Activated B cell treated with CpG ODN at 0.5 μM for 24 hours (primary cell): ENCODE data around the gene CA10. TPM values are rescaled to one million over a fixed set of nuclear protein-coding genes. Genes with fewer than 3 reads are reported as not detected.

Experiments
- ATAC-seq: fragments of 200-7000 bp; cut with Tn5 transposase; one replicate; pipeline ENCODE4 v1.10.0; 2021; ENCODE audit warnings: low read depth, mild to moderate bottlenecking, moderate library complexity
- CTCF ChIA-PET: fragments of 350-600 bp; sonication (Branson Sonifier 250); formaldehyde crosslinking; loops from one replicate; lab custom pipeline; 2021; ENCODE audit warnings: antibody characterized with exemption; lab: Charles Lee
- POLR2A ChIA-PET: fragments of 350-600 bp; sonication (Branson Sonifier 250); formaldehyde crosslinking; loops from one replicate; lab custom pipeline; 2021; ENCODE audit warnings: antibody characterized with exemption; lab: Charles Lee
- DNase-seq: peaks from one replicate; pipeline ENCODE4 v3.0.0; 2022
- H3K27ac Mint-ChIP-seq: one replicate; pipeline ENCODE4 v1.8.0; 2020; ENCODE audit warnings: mixed read lengths
- H3K27me3 Mint-ChIP-seq: one replicate; pipeline ENCODE4 v1.8.0; 2021; ENCODE audit warnings: mixed read lengths
- H3K36me3 Mint-ChIP-seq: one replicate; pipeline ENCODE4 v1.8.0; 2021; ENCODE audit warnings: low read depth, mixed read lengths
- H3K4me1 Mint-ChIP-seq: one replicate; pipeline ENCODE4 v1.8.0; 2021; ENCODE audit warnings: mixed read lengths
- H3K4me3 Mint-ChIP-seq: one replicate; pipeline ENCODE4 v1.8.0; 2020; ENCODE audit warnings: mild to moderate bottlenecking, mixed read lengths
- H3K9me3 Mint-ChIP-seq: one replicate; pipeline ENCODE4 v1.8.0; 2020; ENCODE audit warnings: mixed read lengths
- intact Hi-C: fragments of 100-400 bp; cut with micrococcal nuclease; formaldehyde crosslinking; loops from one replicate; pipeline ENCODE4 v1.15.1; 2024
- total RNA-seq: library from RNA; stranded (reverse); gene quantifications from 2 replicates; pipeline ENCODE4 v1.2.3, GENCODE V29; 2022
- TF ChIP-seq, protein P1 (sequence below): fragments of 200-600 bp; IDR thresholded peaks from one replicate; pipeline ENCODE4 v1.8.0; 2022; ENCODE audit warnings: antibody characterized with exemption, mild to moderate bottlenecking

Gene CA10
- total RNA-seq, 1 donor from 2014 or later, result not detected

DNA sequence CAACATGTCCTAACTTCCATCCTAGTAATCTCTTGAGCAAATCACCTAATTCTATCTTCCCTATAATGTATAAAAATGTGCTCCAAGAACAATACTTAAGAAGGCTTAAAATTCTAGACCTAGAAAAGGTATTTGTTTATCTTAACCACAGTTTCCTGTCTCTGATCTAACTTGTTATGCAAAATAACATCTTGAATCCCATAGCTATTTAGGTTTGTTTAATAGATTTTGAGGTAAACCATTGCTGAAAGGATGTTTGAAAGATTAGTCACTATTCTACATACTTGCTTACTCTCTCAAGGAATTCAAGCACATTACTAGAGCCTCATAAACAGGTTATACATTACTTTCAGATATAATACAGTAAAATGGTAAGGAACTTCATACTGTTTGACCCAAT is 13.0 kb downstream of the CA10 start:
- H3K4me1 Mint-ChIP-seq, result no peaks in the 10 kb centered on the region
- intact Hi-C loops, result no loop called here

DNA sequence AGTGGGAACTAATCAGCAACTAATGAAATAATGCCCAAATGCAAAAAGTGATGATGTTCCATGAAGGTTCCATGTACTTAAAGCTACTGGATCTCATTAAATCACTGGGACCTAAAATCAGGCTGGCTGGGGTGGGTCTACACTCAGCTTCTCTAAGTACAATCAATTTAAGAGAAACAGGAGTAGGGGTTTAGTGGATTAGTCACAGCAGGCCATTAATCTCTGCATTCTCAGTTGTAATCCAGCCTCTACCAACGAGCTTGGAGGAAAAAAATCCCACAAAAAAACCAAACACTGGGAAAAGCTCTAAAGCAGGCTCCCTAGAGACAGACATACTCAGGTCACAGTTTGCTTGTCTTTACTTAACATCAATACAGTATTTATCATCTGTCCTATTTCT is 15.0 kb downstream of the CA10 start:
- Mint-ChIP-seq H3K27me3 (no peaks in the 10 kb centered on the region), H3K4me3 (no peak overlapping the region), H3K27ac (no peak overlapping the region), H3K4me1 (no peaks in the 10 kb centered on the region), H3K9me3 (peaks cover 2% of the 10 kb centered on the region), H3K36me3 (no peaks in the 10 kb centered on the region)
- ATAC-seq (no peak), DNase-seq (no peak)
- intact Hi-C loops, result no loop called here
- TF ChIP-seq, protein P1, sequence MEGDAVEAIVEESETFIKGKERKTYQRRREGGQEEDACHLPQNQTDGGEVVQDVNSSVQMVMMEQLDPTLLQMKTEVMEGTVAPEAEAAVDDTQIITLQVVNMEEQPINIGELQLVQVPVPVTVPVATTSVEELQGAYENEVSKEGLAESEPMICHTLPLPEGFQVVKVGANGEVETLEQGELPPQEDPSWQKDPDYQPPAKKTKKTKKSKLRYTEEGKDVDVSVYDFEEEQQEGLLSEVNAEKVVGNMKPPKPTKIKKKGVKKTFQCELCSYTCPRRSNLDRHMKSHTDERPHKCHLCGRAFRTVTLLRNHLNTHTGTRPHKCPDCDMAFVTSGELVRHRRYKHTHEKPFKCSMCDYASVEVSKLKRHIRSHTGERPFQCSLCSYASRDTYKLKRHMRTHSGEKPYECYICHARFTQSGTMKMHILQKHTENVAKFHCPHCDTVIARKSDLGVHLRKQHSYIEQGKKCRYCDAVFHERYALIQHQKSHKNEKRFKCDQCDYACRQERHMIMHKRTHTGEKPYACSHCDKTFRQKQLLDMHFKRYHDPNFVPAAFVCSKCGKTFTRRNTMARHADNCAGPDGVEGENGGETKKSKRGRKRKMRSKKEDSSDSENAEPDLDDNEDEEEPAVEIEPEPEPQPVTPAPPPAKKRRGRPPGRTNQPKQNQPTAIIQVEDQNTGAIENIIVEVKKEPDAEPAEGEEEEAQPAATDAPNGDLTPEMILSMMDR, result no peak
- POLR2A ChIA-PET, result no interaction called here
- CTCF ChIA-PET, result no interaction called here

More for the DNA sequence above, 13.0 kb downstream of the CA10 start:
- ATAC-seq (no peak), DNase-seq (no peak)
- no peak overlapping the region for H3K27ac Mint-ChIP-seq
- no peaks in the 10 kb centered on the region for H3K27me3 Mint-ChIP-seq
- POLR2A ChIA-PET, result no interaction called here
- CTCF ChIA-PET, result no interaction called here
- H3K9me3 Mint-ChIP-seq, result peaks cover 2% of the 10 kb centered on the region
- H3K36me3 Mint-ChIP-seq, result no peaks in the 10 kb centered on the region
- TF ChIP-seq, protein P1, result no peak
- H3K4me3 Mint-ChIP-seq, result no peak overlapping the region

DNA sequence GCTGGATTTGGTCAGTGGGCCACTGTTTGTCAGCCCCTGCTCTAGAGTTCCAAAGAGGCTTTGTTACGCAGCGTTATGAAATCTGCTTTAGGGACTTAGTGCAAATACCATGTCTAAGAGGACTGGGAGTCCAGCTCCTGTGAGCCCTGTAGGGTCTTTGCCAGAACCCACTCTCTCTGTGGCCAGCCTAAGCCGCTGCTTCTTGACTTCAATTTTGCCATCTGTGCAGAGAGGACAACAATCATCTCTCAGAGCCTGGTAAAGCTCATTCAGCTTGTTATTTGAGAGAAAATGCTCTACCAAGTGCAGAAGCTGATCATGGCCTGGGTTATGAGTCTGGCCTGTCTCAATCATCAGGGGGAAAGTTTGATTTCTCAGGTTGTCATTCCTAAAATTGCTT is 17.9 kb downstream of the CA10 start:
- no peaks in the 10 kb centered on the region for H3K4me1 Mint-ChIP-seq
- POLR2A ChIA-PET, result no interaction called here
- ATAC-seq, result no peak
- H3K27ac Mint-ChIP-seq, result no peak overlapping the region
- CTCF ChIA-PET, result no interaction called here
- intact Hi-C loops, result no loop called here
- H3K9me3 Mint-ChIP-seq, result peaks cover 2% of the 10 kb centered on the region
- no peak overlapping the region for H3K4me3 Mint-ChIP-seq
- TF ChIP-seq, protein P1, result no peak
- DNase-seq, result no peak
- H3K36me3 Mint-ChIP-seq, result no peaks in the 10 kb centered on the region
- H3K27me3 Mint-ChIP-seq, result no peaks in the 10 kb centered on the region

DNA sequence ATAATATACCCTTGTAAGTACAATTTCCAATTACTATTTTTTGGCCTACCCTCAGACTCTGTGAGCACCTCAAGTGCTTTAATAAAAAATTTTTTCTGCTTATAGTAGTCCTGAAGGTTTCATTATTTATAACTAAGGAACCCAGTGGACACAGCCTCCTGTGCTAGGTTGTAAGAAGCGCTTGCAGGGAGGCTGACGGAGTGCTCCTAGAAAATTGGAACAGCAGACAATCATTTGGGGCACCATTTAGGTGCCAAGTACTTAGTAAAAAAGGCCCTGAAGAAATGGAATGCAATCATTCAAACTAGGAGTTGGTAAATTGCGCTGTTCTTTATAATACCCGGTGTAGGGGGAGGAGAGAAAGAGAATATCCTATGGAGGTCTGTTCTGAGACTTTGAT is 19.8 kb downstream of the CA10 start:
- POLR2A ChIA-PET, result no interaction called here
- TF ChIP-seq, protein P1, result no peak
- H3K4me1 Mint-ChIP-seq, result no peaks in the 10 kb centered on the region
- no peak overlapping the region for H3K27ac Mint-ChIP-seq
- CTCF ChIA-PET, result no interaction called here
- no peak overlapping the region for H3K4me3 Mint-ChIP-seq
- no peak for ATAC-seq
- no peaks in the 10 kb centered on the region for H3K9me3 Mint-ChIP-seq
- no peaks in the 10 kb centered on the region for H3K36me3 Mint-ChIP-seq
- DNase-seq, result no peak
- intact Hi-C loops, result no loop called here
- no peaks in the 10 kb centered on the region for H3K27me3 Mint-ChIP-seq

DNA sequence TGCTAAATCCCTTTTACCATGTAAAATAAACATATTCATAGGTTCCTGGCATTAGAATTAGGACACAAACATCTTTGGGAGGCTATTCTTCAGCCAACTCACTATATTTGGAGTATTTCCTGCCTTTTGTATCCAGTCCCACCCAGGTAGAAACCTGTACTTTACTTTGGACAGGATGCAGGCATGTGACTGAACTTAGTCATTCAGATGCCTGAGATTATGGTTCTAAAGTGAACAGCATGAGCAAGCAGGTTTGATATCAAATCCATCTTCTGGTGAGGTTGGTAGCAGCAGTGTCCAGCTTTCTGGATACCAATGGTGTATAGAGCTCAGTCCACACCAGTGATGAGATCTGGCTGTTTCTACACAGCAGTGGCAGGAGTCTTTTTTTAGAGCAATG is 20.2 kb downstream of the CA10 start:
- intact Hi-C loops, result no loop called here
- TF ChIP-seq, protein P1, result no peak
- Mint-ChIP-seq H3K4me3 (no peak overlapping the region), H3K9me3 (no peaks in the 10 kb centered on the region), H3K4me1 (no peaks in the 10 kb centered on the region), H3K27ac (no peak overlapping the region), H3K36me3 (no peaks in the 10 kb centered on the region), H3K27me3 (no peaks in the 10 kb centered on the region)
- DNase-seq (no peak), ATAC-seq (no peak)
- CTCF ChIA-PET, result no interaction called here
- POLR2A ChIA-PET, result no interaction called here
